Measurements from ENCODE around the gene FGF22. TPM values are rescaled to one million over a fixed set of nuclear protein-coding genes. Genes with fewer than 3 reads are reported as not detected.

The FGF22 gene
- total RNA-seq, 2 experiments from 2014 or later = 0.48 TPM; not detected in 1

GRCh38 chr19:616747-617526 lies 22.7 kb upstream of the FGF22 start:
- H3K9me2 ChIP-seq (ENCODE audit: insufficient read depth, low read length) = no peaks in the 10 kb centered on the region
- H3K9me3 ChIP-seq (ENCODE audit: low read length) = no peaks in the 10 kb centered on the region
- H3K4me3 ChIP-seq (ENCODE audit: low read depth, low read length, poor library complexity, severe bottlenecking) = no peak overlapping the region
- no peaks in the 10 kb centered on the region for H3K4me1 ChIP-seq (ENCODE audit: insufficient read depth, low read length, poor library complexity, severe bottlenecking)
- H3K27ac ChIP-seq (ENCODE audit: low read depth, low read length, poor library complexity, severe bottlenecking) = no peak overlapping the region
- no peak overlapping the region for H2AFZ ChIP-seq (ENCODE audit: low read length)
- ChIA-PET CTCF (ENCODE audit: unreplicated experiment) (no interaction called here), POLR2A (no interaction called here)
- intact Hi-C loops (cut with micrococcal nuclease; ENCODE audit: unreplicated experiment) = no loop called here
- no peak for DNase-seq (ENCODE audit: low spot score)
- no TSS peak for BruUV-seq (replicated peaks)
- no peaks in the 10 kb centered on the region for H4K20me1 ChIP-seq (ENCODE audit: insufficient read depth, low read length)
- no peak overlapping the region for H3K4me2 ChIP-seq (ENCODE audit: low read length)
- no peaks in the 10 kb centered on the region for H3K79me2 ChIP-seq (ENCODE audit: insufficient read depth, low read depth, low read length)
- H3K36me3 ChIP-seq (ENCODE audit: insufficient read depth, low read length) = peaks cover 51% of the 10 kb centered on the region
- no peak for TF ChIP-seq EZH2phosphoT487 (IDR thresholded peaks at IDR 0.05; ENCODE audit: borderline replicate concordance, low read depth, low read length)

- H3K9me2 ChIP-seq (ENCODE audit: insufficient read depth, low read length) = no peaks in the 10 kb centered on the region
- POLR2A ChIA-PET = no interaction called here
- intact Hi-C loops (cut with micrococcal nuclease; ENCODE audit: unreplicated experiment) = no loop called here
- TF ChIP-seq EZH2phosphoT487 (IDR thresholded peaks at IDR 0.05; ENCODE audit: borderline replicate concordance, low read depth, low read length) = no peak
- no peak for TF ChIP-seq CTCF (conservative IDR thresholded peaks at IDR 0.05; ENCODE audit: low read length)
- no peak overlapping the region for H2AFZ ChIP-seq (ENCODE audit: low read length)
- H3K4me2 ChIP-seq (ENCODE audit: low read length) = no peak overlapping the region
- H4K20me1 ChIP-seq (ENCODE audit: insufficient read depth, low read length) = no peaks in the 10 kb centered on the region
- H3K4me3 ChIP-seq (ENCODE audit: low read depth, low read length, poor library complexity, severe bottlenecking) = no peak overlapping the region
- H3K27ac ChIP-seq (ENCODE audit: low read depth, low read length, poor library complexity, severe bottlenecking) = no peak overlapping the region
- no peaks in the 10 kb centered on the region for H3K9me3 ChIP-seq (ENCODE audit: low read length)
- CTCF ChIA-PET (ENCODE audit: unreplicated experiment) = no interaction called here
- no peaks in the 10 kb centered on the region for H3K79me2 ChIP-seq (ENCODE audit: insufficient read depth, low read depth, low read length)
- H3K4me1 ChIP-seq (ENCODE audit: insufficient read depth, low read length, poor library complexity, severe bottlenecking) = no peaks in the 10 kb centered on the region
- no peak for DNase-seq (ENCODE audit: low spot score)
- peaks cover 54% of the 10 kb centered on the region for H3K36me3 ChIP-seq (ENCODE audit: insufficient read depth, low read length)
- no TSS peak for BruUV-seq (replicated peaks)
Measured at GRCh38 chr19:617551-618246, 22.0 kb upstream of the FGF22 start.

GRCh38 chr19:618247-618619 lies 21.4 kb upstream of the FGF22 start:
- Histone ChIP-seq H3K79me2 (ENCODE audit: insufficient read depth, low read depth, low read length) (no peaks in the 10 kb centered on the region), H3K27ac (ENCODE audit: low read depth, low read length, poor library complexity, severe bottlenecking) (no peak overlapping the region), H3K4me2 (ENCODE audit: low read length) (no peak overlapping the region), H2AFZ (ENCODE audit: low read length) (no peak overlapping the region), H4K20me1 (ENCODE audit: insufficient read depth, low read length) (no peaks in the 10 kb centered on the region), H3K4me3 (ENCODE audit: low read depth, low read length, poor library complexity, severe bottlenecking) (no peak overlapping the region), H3K4me1 (ENCODE audit: insufficient read depth, low read length, poor library complexity, severe bottlenecking) (no peaks in the 10 kb centered on the region), H3K36me3 (ENCODE audit: insufficient read depth, low read length) (peaks cover 50% of the 10 kb centered on the region), H3K9me3 (ENCODE audit: low read length) (no peaks in the 10 kb centered on the region), H3K9me2 (ENCODE audit: insufficient read depth, low read length) (no peaks in the 10 kb centered on the region)
- no peak for TF ChIP-seq CTCF (conservative IDR thresholded peaks at IDR 0.05; ENCODE audit: low read length)
- no peak for TF ChIP-seq EZH2phosphoT487 (IDR thresholded peaks at IDR 0.05; ENCODE audit: borderline replicate concordance, low read depth, low read length)
- DNase-seq (ENCODE audit: low spot score) = no peak
- intact Hi-C loops (cut with micrococcal nuclease; ENCODE audit: unreplicated experiment) = no loop called here
- ChIA-PET CTCF (ENCODE audit: unreplicated experiment) (no interaction called here), POLR2A (no interaction called here)
- no TSS peak for BruUV-seq (replicated peaks)

Data from OCI-LY7 (cell line).